ENCODE results near the gene HSPB6.
A peak's percentile ranks its signal among the peaks of the same experiment; 100 is the strongest.
"Not testable (repeated sequence)": the region's sequence is repeated elsewhere in the genome, so short reads cannot be mapped to it uniquely, and the experiment has no call there.

The HSPB6 gene, protein sequence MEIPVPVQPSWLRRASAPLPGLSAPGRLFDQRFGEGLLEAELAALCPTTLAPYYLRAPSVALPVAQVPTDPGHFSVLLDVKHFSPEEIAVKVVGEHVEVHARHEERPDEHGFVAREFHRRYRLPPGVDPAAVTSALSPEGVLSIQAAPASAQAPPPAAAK

GRCh38 chr19:35756377-35757230, at the start of gene HSPB6:
TSS of gene HSPB6 (minus strand) at chr19:35757029. CDS start at chr19:35757008, 21 bp downstream.
- TF ChIP-seq POLR2A (IDR thresholded peaks at IDR 0.05; ENCODE audit: low read length), result no peak
- no peak for TF ChIP-seq GATA1 (IDR thresholded peaks at IDR 0.05; ENCODE audit: low read depth, low read length)
- peak; percentile 54 to 61 for DNase-seq

DNA sequence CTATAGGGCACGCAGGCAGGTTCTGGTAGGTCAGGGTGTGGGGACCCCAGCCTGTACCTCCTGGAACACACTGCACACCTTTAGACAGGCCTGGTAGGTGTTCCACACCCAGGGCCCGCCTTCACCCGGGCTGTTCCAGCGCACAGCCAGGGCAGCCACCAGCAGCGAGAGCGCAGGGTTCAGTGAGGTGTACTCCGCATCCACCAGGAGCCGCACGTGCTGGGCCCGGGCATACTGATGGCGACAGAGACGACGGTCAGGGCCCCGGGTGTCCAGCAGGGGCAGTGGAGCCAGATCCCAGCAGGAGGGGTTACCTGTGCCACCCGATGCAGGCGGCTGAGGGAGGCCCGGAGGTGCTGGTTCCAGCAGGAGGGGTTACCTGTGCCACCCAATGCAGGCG, 49.8 kb upstream of the HSPB6 start:
- no peak for DNase-seq
- TF ChIP-seq GATA1 (IDR thresholded peaks at IDR 0.05; ENCODE audit: low read depth, low read length) (no peak), POLR2A (IDR thresholded peaks at IDR 0.05; ENCODE audit: low read length) (no peak)

DNA sequence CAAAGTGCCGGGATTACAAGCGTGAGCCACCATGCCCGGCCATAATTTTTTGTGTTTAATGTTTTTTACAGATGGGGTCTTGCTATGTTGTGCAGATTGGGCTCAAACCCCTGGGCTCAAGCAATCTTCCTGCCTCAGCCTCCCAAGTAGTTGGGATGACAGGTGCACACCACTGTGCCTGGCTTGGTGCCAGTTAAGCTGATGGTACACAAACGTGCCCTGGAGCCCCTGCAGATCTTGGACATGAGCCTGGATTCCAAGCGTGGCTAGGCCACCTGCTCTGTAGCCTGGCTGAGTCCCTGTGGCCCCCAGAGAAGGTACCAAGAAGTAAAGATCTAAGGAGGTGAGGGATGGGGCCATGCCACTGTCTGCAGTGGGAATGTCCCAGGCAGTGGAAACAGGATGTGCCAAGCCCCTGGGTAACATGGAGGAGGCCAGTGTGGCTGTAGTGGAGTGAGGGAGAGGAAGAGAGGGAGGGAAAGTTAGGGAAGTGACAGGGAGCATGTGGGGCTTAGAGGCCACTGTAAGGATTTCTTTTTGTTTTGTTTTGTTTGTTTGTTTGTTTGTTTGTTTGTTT, 48.8 kb upstream of the HSPB6 start:
- DNase-seq, result no peak
- TF ChIP-seq GATA1 (IDR thresholded peaks at IDR 0.05; ENCODE audit: low read depth, low read length) (no peak), POLR2A (IDR thresholded peaks at IDR 0.05; ENCODE audit: low read length) (no peak)

DNA sequence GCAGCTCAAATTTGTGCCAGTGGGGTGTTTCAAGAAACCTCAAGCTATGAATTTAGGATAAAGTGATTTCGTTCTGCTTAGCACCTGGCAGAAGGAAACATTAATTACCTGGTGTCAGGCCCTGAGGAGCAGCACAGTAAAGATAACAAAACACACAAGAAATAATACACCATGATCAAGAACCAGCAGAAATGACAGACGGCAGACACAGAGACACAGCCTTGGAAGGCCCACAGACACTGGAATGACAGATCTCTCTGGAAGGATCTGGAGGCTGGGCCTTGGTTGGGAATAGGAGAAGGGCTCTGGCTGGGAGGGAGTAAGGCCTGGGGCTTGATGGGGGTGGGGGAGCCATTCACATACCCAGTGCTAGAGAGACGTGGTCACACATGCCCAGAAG, 45.0 kb upstream of the HSPB6 start:
- no peak for DNase-seq
- TF ChIP-seq GATA1 (IDR thresholded peaks at IDR 0.05; ENCODE audit: low read depth, low read length) (no peak), POLR2A (IDR thresholded peaks at IDR 0.05; ENCODE audit: low read length) (no peak)

- TF ChIP-seq POLR2A (IDR thresholded peaks at IDR 0.05; ENCODE audit: low read length), result no peak
- no peak for TF ChIP-seq GATA1 (IDR thresholded peaks at IDR 0.05; ENCODE audit: low read depth, low read length)
- DNase-seq, result peak in 1 of 2 experiments; percentile 47
Observed at GRCh38 chr19:35797663-35798062, 40.8 kb upstream of the HSPB6 start.

- DNase-seq, result no peak
- no peak for TF ChIP-seq GATA1 (IDR thresholded peaks at IDR 0.05; ENCODE audit: low read depth, low read length)
- TF ChIP-seq POLR2A (IDR thresholded peaks at IDR 0.05; ENCODE audit: low read length), result no peak
Observed at GRCh38 chr19:35796645-35797542, 40.1 kb upstream of the HSPB6 start.

- DNase-seq, result not testable (repeated sequence)
Observed at GRCh38 chr19:35795564-35795963, 38.7 kb upstream of the HSPB6 start.

DNA sequence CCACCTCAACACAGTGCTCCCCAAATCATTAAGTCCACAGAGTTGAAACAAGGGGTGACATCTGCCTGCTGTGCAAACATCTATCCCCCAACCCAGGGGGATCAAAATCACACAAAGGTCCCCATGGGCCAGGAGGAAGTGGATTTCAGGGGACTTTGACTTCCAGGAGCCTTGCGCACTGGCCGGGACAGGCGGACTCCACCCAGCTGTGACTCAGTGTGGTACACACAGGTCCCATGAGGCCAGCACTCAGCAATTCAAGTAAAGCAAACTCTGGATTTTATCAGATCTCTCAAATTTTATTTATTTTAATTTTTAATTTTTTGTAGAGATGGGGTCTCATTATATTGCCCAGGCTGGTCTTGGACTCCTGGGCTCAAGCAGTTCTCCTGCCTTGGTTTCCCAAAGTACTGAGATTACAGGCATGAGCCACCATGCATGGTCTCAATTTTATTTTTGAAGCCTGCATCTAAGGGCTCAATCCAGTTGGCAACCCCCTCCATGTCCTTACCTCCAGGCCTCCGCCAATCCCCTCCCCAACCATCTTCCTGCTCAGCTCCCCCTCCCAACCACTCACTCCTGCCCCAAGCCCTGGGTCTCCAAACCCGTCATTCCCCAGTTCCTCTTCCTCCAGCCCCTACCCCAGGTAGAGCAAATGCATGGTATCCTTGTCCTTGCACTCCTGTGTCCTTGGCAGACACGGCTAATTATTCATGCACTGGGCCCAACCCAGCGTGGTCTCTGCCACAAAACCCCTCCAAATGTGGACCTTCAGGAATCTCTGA, 36.7 kb upstream of the HSPB6 start:
- TF ChIP-seq POLR2A (IDR thresholded peaks at IDR 0.05; ENCODE audit: low read length), result no peak
- TF ChIP-seq GATA1 (IDR thresholded peaks at IDR 0.05; ENCODE audit: low read depth, low read length), result no peak
- no peak for DNase-seq

DNA sequence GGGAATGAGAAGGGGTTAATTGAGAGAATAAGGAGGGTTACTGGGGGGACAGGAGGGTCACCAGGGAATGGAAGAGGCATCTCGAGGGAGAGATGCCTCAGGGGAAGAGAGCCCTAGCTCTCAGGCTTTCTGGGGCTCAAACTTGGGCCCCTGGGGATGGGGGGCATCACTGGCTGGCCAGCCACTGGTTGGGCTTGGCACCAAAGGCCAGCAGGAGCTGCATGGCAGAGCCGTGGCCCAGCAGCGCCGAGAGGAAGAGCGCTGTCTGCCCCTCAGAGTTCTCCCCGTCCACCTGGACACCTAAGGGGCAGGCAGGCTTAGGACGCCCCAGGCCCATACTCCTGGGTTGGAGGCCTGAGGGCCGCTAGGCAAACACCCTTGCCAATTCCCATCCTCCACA, 36.1 kb upstream of the HSPB6 start:
- TF ChIP-seq POLR2A (IDR thresholded peaks at IDR 0.05; ENCODE audit: low read length) (no peak), GATA1 (IDR thresholded peaks at IDR 0.05; ENCODE audit: low read depth, low read length) (no peak)
- no peak for DNase-seq

- TF ChIP-seq POLR2A (IDR thresholded peaks at IDR 0.05; ENCODE audit: low read length), result no peak
- no peak for TF ChIP-seq GATA1 (IDR thresholded peaks at IDR 0.05; ENCODE audit: low read depth, low read length)
- DNase-seq, result no peak
Observed at GRCh38 chr19:35792312-35792711, 35.5 kb upstream of the HSPB6 start.

DNA sequence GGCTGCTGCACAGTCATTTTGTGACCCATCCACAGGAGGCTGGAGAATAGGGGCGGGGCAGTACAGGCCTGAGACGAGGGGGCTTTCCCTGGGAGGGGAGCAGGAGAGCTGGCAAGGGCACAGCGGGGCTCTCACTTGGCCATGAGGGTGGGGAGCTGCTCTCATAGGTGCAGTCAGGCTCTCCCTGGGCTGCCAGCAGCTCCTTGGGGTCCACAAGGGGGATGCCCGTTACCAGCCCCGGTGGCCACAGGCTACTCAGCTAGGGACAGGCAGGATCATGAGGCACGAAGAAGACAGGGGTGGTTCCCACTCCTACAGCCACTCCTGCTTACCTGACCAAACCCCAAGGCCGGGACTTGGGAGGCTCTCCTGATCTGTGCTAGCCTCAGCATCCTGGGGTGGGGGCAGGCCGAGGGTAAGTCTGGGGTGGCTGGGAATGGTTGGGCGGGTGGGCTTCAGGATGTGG, 35.0 kb upstream of the HSPB6 start:
- DNase-seq, result no peak
- TF ChIP-seq POLR2A (IDR thresholded peaks at IDR 0.05; ENCODE audit: low read length), result no peak
- TF ChIP-seq GATA1 (IDR thresholded peaks at IDR 0.05; ENCODE audit: low read depth, low read length), result no peak

DNA sequence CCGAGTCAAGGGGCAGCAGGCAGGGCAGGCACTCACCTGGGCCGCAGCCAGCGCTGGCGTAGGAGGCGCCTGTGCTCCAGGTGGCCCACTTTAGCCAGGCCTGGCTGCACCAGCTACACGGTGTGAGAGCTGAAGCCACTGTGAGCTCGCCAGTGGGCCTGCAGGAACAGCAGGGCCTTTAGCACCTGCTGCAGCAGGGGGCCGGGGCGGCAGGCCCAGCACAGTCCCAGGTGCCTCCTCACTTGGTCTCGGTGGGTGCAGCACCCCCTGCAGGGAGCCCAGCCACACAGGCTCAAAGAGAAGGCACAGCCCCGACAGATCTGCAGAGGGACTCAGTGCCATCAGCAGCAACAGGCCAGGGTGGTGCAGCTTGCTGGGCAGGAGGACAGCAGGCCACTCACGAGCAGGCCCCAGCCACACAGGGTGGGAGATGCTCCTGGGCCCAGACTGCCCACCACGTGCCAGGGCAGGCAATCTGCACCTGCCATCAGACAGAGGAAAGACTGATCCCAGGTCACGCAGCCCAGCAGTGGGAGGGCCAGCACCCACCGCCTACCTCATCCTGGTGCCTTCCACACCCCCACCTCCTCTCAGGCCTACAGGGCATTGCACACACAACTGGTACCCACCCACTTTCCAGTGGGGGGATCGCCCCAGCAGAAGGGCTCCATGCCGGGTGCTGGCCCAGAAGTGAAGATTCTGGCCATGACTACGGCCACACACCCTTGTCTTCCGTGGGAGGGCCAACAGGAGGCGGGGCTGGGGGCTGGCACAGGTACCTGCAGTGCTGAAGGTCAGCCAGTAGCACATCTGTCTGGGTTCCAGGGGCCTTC, 34.4 kb upstream of the HSPB6 start:
- no peak for DNase-seq

More for the DNA sequence above, 34.4 kb upstream of the HSPB6 start:
- TF ChIP-seq GATA1 (IDR thresholded peaks at IDR 0.05; ENCODE audit: low read depth, low read length), result no peak
- no peak for TF ChIP-seq POLR2A (IDR thresholded peaks at IDR 0.05; ENCODE audit: low read length)

Data from erythroblast (primary cell).